NT2/D1 (cell line): ENCODE data around the gene HSPG2.

Experiments used
- YY1 ChIP-seq: IDR thresholded peaks from 2 replicates; pipeline ENCODE4 v1.6.1; 2011; ENCODE audit not compliant: insufficient read length, insufficient read depth
- ZNF274 ChIP-seq: IDR thresholded peaks from 2 replicates; pipeline ENCODE4 v1.6.1; 2011; ENCODE audit warnings: mild to moderate bottlenecking, low read depth, low read length

DNA sequence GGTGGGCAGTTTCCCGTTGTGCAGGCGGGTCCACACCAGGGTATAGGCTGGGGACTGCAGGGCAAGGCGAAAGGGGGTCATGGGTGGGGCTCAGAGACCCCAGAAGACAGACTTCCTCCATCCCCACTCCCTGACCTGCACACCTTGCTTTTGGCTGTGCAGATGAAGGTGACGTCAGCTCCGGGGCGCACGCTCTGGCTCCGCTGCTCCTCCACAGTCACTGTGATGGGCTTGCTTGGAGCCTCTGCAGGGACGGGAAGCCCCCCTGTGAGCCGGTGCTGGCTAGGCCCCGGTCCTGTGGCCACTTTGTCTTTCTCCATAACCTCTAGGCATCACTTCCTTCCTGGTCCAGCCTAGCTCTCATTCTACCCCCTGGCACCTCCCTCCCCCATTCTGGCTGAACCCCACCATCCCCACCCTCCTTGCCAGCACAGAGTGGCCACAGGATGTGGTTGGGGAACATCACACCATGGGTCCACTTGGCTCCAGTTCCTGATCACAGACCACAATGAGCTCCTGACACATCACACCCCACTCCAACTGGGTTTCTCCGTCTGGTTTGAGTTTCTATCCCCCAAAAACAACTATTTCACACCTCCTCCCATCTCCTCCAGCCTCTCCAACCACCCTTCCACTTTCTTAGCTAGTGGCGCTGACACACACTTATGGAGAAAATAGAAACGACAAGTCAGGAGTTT is 79.8 kb downstream of the HSPG2 start:
- no peak for TF ChIP-seq YY1
- no peak for TF ChIP-seq ZNF274
